ENCODE results near the gene FSIP2.

- no peak for TF ChIP-seq LEF1 (IDR thresholded peaks at IDR 0.05; ENCODE audit: borderline replicate concordance)
- no peak for TF ChIP-seq FOXK2 (IDR thresholded peaks at IDR 0.05)
- no peak for TF ChIP-seq TARDBP (IDR thresholded peaks at IDR 0.05)
- no peak for TF ChIP-seq FOXM1 (IDR thresholded peaks at IDR 0.05; ENCODE audit: borderline replicate concordance)
- TF ChIP-seq SUZ12 (IDR thresholded peaks at IDR 0.05) = no peak
- no peak for TF ChIP-seq HDGF (IDR thresholded peaks at IDR 0.05; ENCODE audit: borderline replicate concordance)
- no peak for TF ChIP-seq PKNOX1 (IDR thresholded peaks at IDR 0.05)
- no peak for TF ChIP-seq ARNT (IDR thresholded peaks at IDR 0.05)
- TF ChIP-seq SP1 (IDR thresholded peaks at IDR 0.05) = no peak
- no peak for TF ChIP-seq CTBP1 (IDR thresholded peaks at IDR 0.05; ENCODE audit: borderline replicate concordance)
- TF ChIP-seq BHLHE40 (IDR thresholded peaks at IDR 0.05; ENCODE audit: borderline replicate concordance) = no peak
- TF ChIP-seq ELF4 (IDR thresholded peaks at IDR 0.05) = no peak
- TF ChIP-seq FOXA1 (IDR thresholded peaks at IDR 0.05) = no peak
- TF ChIP-seq ZNF384 (IDR thresholded peaks at IDR 0.05) = no peak
Measured at GRCh38 chr2:185859506-185859905, 120.9 kb downstream of the FSIP2 start.

Measured in HEK293T (cell line).